IMR-90 (cell line): ENCODE results near the gene MOB2.

Experiments used
- CHD1 ChIP-seq: IDR thresholded peaks from 2 replicates; pipeline ENCODE4 v1.6.1; 2012; ENCODE audit warnings: low read depth, low read length, improper control_type of control experiment
- POLR2A ChIP-seq: IDR thresholded peaks from 2 replicates; pipeline ENCODE4 v1.6.1; 2012; ENCODE audit warnings: mild to moderate bottlenecking, low read depth, low read length
- TF ChIP-seq, protein P1 (sequence below): conservative IDR thresholded peaks from 2 replicates; pipeline ENCODE4 v1.5.1; 2012; ENCODE audit warnings: mild to moderate bottlenecking, low read depth, low read length, improper control_type of control experiment

DNA sequence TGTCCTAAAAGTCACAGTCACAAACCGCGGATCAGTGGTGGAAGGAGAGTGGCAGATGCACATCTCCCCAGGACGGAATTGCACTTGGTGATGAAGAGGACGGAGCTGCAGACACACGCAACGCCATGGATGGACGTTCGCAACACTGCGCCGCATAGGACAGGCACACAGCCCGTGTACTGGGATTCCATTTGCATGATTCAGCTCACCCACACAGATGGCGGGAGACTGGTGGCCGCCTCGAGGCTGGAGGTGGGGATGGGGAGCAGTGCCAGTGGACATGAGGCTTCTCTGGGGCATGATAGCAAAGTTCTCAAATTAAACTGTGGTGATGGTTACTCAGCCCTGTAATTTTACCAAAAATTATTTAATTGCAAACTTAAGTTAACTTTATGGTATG, 48.1 kb upstream of the MOB2 start:
- TF ChIP-seq POLR2A (no peak), CHD1 (no peak)
- TF ChIP-seq, protein P1, sequence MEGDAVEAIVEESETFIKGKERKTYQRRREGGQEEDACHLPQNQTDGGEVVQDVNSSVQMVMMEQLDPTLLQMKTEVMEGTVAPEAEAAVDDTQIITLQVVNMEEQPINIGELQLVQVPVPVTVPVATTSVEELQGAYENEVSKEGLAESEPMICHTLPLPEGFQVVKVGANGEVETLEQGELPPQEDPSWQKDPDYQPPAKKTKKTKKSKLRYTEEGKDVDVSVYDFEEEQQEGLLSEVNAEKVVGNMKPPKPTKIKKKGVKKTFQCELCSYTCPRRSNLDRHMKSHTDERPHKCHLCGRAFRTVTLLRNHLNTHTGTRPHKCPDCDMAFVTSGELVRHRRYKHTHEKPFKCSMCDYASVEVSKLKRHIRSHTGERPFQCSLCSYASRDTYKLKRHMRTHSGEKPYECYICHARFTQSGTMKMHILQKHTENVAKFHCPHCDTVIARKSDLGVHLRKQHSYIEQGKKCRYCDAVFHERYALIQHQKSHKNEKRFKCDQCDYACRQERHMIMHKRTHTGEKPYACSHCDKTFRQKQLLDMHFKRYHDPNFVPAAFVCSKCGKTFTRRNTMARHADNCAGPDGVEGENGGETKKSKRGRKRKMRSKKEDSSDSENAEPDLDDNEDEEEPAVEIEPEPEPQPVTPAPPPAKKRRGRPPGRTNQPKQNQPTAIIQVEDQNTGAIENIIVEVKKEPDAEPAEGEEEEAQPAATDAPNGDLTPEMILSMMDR = no peak
